HepG2 (cell line): ENCODE results near the gene PHACTR3. TPM values are rescaled to one million over a fixed set of nuclear protein-coding genes. Genes with fewer than 3 reads are reported as not detected.

Source experiments
- ATAC-seq: fragments of 200-7000 bp; cut with Tn5 transposase; 3 replicates; pipeline ENCODE4 v1.9.1; 2020; ENCODE audit warnings: mild to moderate bottlenecking, moderate library complexity
- BruUV-seq: library from RNA; stranded (reverse); fragments of 400-500 nt; replicated peaks from 2 replicates; lab custom pipeline; 2021; lab: Mats Ljungman, UMichigan
- CTCF ChIA-PET: fragments of 300-600 bp; formaldehyde crosslinking; extraction: SDS; loops from one replicate; lab custom pipeline; 2021; ENCODE audit warnings: low total read pairs, inconsistent platforms, low intra/inter-chr PET ratio; lab: Yijun Ruan, JAX
- POLR2A ChIA-PET: fragments of 350-600 bp; sonication (Branson Sonifier 250); formaldehyde crosslinking; loops from one replicate; lab custom pipeline; 2020; ENCODE audit warnings: antibody characterized with exemption, inconsistent platforms; lab: Yijun Ruan, JAX
- DNase-seq: peaks from one replicate; pipeline ENCODE4 v3.0.0-alpha.2; 2015; ENCODE audit warnings: low spot score
- FAIRE-seq: peaks from 3 replicates; lab custom pipeline; 2011; peaks lifted over from hg19 to GRCh38; lab: Jason Lieb, UNC
- H2AFZ ChIP-seq: one replicate; pipeline ENCODE4 v1.6.1; 2011; ENCODE audit warnings: low read length, inconsistent platforms
- H3K27ac ChIP-seq: fragments of 300-600 bp; 3 replicates; pipeline ENCODE4 v1.8.0; 2011; ENCODE audit warnings: mixed run types, mild to moderate bottlenecking, mixed read lengths, low read length, inconsistent platforms; ENCODE audit not compliant: insufficient read depth; ENCODE audit errors: extremely low read length
- H3K27me3 ChIP-seq, 2 experiments: fragments of 200-600 bp in 1 of 2; 2 replicates in 1 of 2; 3 replicates in 1 of 2; pipeline versions ENCODE4 v1.6.0 to v1.8.0; 2011; ENCODE audit warnings: low read length in 2 of 2, mild to moderate bottlenecking in 2 of 2, moderate library complexity in 2 of 2, inconsistent platforms in 1 of 2; ENCODE audit not compliant: insufficient read depth in 2 of 2, control insufficient read depth in 1 of 2
- H3K36me3 ChIP-seq, 2 experiments: fragments of 200-600 bp in 1 of 2; replicated peaks in 1 of 2; 2 replicates in 1 of 2; 3 replicates in 1 of 2; pipeline versions ENCODE4 v1.5.1 to v1.8.0; 2011; ENCODE audit warnings: low read length in 2 of 2, inconsistent platforms in 1 of 2; ENCODE audit not compliant: insufficient read depth in 2 of 2, control insufficient read depth in 1 of 2
- H3K4me1 ChIP-seq: 2 replicates; pipeline ENCODE4 v1.5.1; 2012; ENCODE audit warnings: low read length, inconsistent platforms; ENCODE audit not compliant: insufficient read depth
- H3K4me2 ChIP-seq: 2 replicates; pipeline ENCODE4 v1.6.0; 2011; ENCODE audit warnings: low read depth, low read length, inconsistent platforms
- H3K4me3 ChIP-seq, 3 experiments: fragments of 200-600 bp in 1 of 3; sonication (generic), shearing (Covaris generic) in 1 of 3; replicated peaks in 1 of 3; 2 replicates each; pipeline ENCODE4 v1.5.1; 2011 to 2016; ENCODE audit warnings: low read length in 3 of 3, inconsistent platforms in 2 of 3, low read depth in 2 of 3, mild to moderate bottlenecking in 2 of 3, control low read depth in 1 of 3, mixed read lengths in 1 of 3; ENCODE audit not compliant: insufficient read depth in 1 of 3
- H3K79me2 ChIP-seq: one replicate; pipeline ENCODE4 v1.6.1; 2011; ENCODE audit warnings: low read length, inconsistent platforms; ENCODE audit not compliant: insufficient read depth
- H3K9ac ChIP-seq: 2 replicates; pipeline ENCODE4 v1.6.0; 2011; ENCODE audit warnings: mild to moderate bottlenecking, low read depth, low read length, inconsistent platforms; ENCODE audit not compliant: insufficient read depth
- H3K9me3 ChIP-seq: 2 replicates; pipeline ENCODE4 v1.5.1; 2012; ENCODE audit warnings: mild to moderate bottlenecking, low read length
- H4K20me1 ChIP-seq: 2 replicates; pipeline ENCODE4 v1.6.0; 2011; ENCODE audit warnings: inconsistent platforms, mild to moderate bottlenecking, low read length, moderate library complexity; ENCODE audit not compliant: insufficient read depth
- POLR2G ChIP-seq: fragments of 200-400 bp; formaldehyde crosslinking; IDR thresholded peaks from 2 replicates; pipeline ENCODE4 v1.6.1; 2018; ENCODE audit warnings: mild to moderate bottlenecking, low read depth, low read length, moderate library complexity
- RFX5 ChIP-seq: IDR thresholded peaks from 2 replicates; pipeline ENCODE4 v1.6.1; 2011; ENCODE audit warnings: low read depth, low read length, improper control_type of control experiment
- TIGD3 ChIP-seq: sonication (generic); formaldehyde crosslinking; IDR thresholded peaks from 2 replicates; pipeline ENCODE4 v1.5.1; 2020; ENCODE audit warnings: mild to moderate bottlenecking, missing genetic modification reagents, borderline replicate concordance
- ZNF747 ChIP-seq: sonication (generic); formaldehyde crosslinking; IDR thresholded peaks from 2 replicates; pipeline ENCODE4 v1.8.1; 2023; ENCODE audit warnings: missing genetic modification reagents, mild to moderate bottlenecking, borderline replicate concordance
- WGBS: methylation state at CpG from one replicate; pipeline ENCODE4 v1.1.6; 2017; ENCODE audit warnings: low lambda C conversion rate; 5-methylcytosine and 5-hydroxymethylcytosine counted together
- in situ Hi-C: cut with HindIII; loops from 2 replicates; pipeline ENCODE4 v1.10.0; 2017; ENCODE audit warnings: low pct_unique_long_range_greater_than_20kb; ENCODE audit not compliant: extremely low pct_ligation_motif_present
- intact Hi-C: fragments of 100-400 bp; cut with micrococcal nuclease; formaldehyde crosslinking; loops from one replicate; pipeline ENCODE4 v1.10.0; 2022; ENCODE audit not compliant: unreplicated experiment
- polyA plus RNA-seq, 8 experiments: library from polyadenylated mRNA; depleted of rRNA in 3 of 8; stranded (reverse) in 7 of 8; unstranded in 1 of 8; fragments of >200 nt; fragmentation: Illumina TruSeq in 4 of 8; extraction: Trizol in 4 of 8; gene quantifications; 2 replicates each; pipeline versions ENCODE4 v1.2.1 to v1.2.3, GENCODE V29; 2011 to 2016; ENCODE audit warnings: low read depth in 4 of 8, missing spikeins in 1 of 8, mixed read lengths in 1 of 8; ENCODE audit not compliant: insufficient read depth in 1 of 8
- total RNA-seq, 5 experiments: library from RNA; depleted of rRNA; stranded (reverse); fragments of >200 nt; fragmentation: Illumina TruSeq; extraction: Trizol; gene quantifications; 2 replicates each; pipeline ENCODE4 v1.2.3, GENCODE V29; 2016; ENCODE audit warnings: low read depth in 1 of 5
- TF ChIP-seq, protein P1 (sequence below): sonication (generic); formaldehyde crosslinking; IDR thresholded peaks from 2 replicates; pipeline ENCODE4 v1.4.0; 2020; ENCODE audit warnings: missing genetic modification reagents, borderline replicate concordance
- TF ChIP-seq, protein P2 (sequence below), 2 experiments: sonication (generic) in 1 of 2; formaldehyde crosslinking in 1 of 2; IDR thresholded peaks; 2 replicates each; pipeline versions ENCODE4 v1.6.1 to v1.9.0; 2014 to 2022; ENCODE audit warnings: antibody characterized with exemption in 1 of 2, borderline replicate concordance in 1 of 2, inconsistent platforms in 1 of 2, low read depth in 1 of 2, missing genetic modification reagents in 1 of 2

The PHACTR3 gene
- total and polyA plus RNA-seq, 2 of the 13 experiments (the other 11 are each of a cell fraction or from before 2014, with no cell fraction given): not detected

DNA sequence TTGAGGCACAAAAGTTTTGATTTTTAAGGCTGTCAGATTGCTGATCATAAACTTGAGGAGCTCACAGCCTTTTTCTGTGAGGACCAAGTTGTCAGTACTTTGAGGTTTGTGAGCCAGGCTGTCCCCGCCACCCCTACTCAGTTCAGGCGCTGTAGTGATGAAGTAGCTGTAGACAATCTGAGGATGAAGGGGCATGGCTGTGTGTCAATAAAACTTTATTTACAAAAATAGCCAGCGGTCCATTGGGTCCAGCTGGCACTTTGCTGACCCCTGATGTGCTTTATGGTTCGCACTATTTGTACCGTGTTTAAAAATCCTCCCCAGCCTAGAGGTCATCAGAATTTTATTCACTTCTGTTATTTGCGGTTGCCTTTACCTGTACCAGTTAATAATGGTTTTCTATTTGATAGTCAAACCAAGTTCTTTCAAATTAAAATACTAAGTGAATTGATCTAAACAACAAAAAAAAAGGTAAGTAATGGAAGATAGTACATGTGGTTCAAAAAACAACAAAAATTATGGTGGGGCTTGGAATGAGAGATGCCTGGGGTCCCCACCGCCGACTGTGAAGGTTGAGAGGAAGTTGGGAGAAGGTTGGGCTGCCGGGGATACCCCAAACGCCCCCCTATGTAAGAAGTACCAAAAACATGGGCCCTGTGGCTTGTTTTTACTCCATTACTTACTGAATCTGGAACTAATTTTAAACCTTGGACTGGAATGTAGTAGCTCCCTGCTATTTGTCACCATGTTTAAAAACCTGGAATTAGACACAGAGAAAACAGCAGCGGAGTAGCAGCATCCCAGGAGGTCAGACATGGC, 205.5 kb downstream of the PHACTR3 start (continued):
- TF ChIP-seq, protein P1, sequence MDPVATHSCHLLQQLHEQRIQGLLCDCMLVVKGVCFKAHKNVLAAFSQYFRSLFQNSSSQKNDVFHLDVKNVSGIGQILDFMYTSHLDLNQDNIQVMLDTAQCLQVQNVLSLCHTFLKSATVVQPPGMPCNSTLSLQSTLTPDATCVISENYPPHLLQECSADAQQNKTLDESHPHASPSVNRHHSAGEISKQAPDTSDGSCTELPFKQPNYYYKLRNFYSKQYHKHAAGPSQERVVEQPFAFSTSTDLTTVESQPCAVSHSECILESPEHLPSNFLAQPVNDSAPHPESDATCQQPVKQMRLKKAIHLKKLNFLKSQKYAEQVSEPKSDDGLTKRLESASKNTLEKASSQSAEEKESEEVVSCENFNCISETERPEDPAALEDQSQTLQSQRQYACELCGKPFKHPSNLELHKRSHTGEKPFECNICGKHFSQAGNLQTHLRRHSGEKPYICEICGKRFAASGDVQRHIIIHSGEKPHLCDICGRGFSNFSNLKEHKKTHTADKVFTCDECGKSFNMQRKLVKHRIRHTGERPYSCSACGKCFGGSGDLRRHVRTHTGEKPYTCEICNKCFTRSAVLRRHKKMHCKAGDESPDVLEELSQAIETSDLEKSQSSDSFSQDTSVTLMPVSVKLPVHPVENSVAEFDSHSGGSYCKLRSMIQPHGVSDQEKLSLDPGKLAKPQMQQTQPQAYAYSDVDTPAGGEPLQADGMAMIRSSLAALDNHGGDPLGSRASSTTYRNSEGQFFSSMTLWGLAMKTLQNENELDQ (CRISPR knock-in tag): no peak

DNA sequence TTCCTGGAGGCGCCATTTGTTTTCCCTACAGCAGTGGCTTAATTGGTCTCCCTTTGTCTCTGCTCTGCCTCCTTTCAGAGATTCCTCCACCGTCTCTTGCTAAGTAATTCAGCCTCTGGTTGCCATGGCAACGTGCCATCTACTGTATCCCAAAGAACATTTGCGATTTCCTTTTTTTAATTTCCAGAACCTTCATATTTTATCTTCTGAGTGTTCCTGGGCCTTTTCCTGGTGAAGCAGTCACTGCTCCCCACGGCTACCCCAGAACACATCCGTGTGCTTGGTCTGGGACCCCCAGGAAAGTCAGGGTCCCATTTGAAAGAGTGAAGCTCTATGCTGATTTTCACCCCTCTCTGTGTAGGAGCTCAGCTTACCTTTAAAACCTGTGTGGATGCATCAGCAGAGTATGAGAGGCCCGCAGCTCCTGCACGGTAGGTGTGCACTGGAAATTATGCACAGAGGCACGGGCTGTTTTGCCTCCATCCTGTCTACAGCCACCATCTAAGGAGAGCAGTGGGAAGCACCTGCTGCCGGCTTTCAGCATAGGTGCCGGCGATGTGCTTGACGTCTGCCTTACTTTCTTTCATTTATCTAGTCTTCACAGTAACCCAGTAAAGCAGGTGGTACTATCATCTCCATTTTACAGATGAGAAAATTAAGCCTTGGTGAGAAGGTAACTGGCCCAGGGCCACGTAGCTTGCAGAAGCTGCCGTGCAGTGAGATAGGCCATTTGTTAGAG, 206.3 kb downstream of the PHACTR3 start:
- POLR2A ChIA-PET: no interaction called here
- in situ Hi-C loops (no loop called here), intact Hi-C loops (no loop called here)
- 9% methylated on average over 15 of the region's 15 CpGs for WGBS
- Histone ChIP-seq H2AFZ (no peak overlapping the region), H3K36me3 (no peaks in the 10 kb centered on the region), H3K4me3 (no peak overlapping the region), H3K9me3 (no peaks in the 10 kb centered on the region), H3K4me1 (no peaks in the 10 kb centered on the region), H3K27me3 (peaks cover 8 to 86% of the 10 kb centered on the region in 2 experiments), H3K4me2 (no peak overlapping the region), H3K27ac (no peak overlapping the region), H3K9ac (no peak overlapping the region), H4K20me1 (no peaks in the 10 kb centered on the region), H3K79me2 (no peaks in the 10 kb centered on the region)
- no peak for ATAC-seq
- DNase-seq: no peak
- no TSS peak for BruUV-seq
- no peak for FAIRE-seq
- CTCF ChIA-PET: no interaction called here
- TF ChIP-seq RFX5 (0 out of 2 replicates have a peak, but pooled peaks have one; percentile 20), ZNF747 (no peak), TIGD3 (CRISPR knock-in tag) (no peak), POLR2G (no peak)
- TF ChIP-seq, protein P2, sequence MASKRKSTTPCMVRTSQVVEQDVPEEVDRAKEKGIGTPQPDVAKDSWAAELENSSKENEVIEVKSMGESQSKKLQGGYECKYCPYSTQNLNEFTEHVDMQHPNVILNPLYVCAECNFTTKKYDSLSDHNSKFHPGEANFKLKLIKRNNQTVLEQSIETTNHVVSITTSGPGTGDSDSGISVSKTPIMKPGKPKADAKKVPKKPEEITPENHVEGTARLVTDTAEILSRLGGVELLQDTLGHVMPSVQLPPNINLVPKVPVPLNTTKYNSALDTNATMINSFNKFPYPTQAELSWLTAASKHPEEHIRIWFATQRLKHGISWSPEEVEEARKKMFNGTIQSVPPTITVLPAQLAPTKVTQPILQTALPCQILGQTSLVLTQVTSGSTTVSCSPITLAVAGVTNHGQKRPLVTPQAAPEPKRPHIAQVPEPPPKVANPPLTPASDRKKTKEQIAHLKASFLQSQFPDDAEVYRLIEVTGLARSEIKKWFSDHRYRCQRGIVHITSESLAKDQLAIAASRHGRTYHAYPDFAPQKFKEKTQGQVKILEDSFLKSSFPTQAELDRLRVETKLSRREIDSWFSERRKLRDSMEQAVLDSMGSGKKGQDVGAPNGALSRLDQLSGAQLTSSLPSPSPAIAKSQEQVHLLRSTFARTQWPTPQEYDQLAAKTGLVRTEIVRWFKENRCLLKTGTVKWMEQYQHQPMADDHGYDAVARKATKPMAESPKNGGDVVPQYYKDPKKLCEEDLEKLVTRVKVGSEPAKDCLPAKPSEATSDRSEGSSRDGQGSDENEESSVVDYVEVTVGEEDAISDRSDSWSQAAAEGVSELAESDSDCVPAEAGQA (IDR thresholded peaks at IDR 0.05; ENCODE audit: low read depth): no peak
- TF ChIP-seq, protein P2 (CRISPR knock-in tag; IDR thresholded peaks at IDR 0.05; ENCODE audit: borderline replicate concordance): no peak
